HCT116 (cell line): ENCODE results near the gene MPV17L. TPM values are rescaled to one million over a fixed set of nuclear protein-coding genes. Genes with fewer than 3 reads are reported as not detected.

Experiments used
- ATAC-seq: fragments of 200-7000 bp; cut with Tn5 transposase; 2 replicates; pipeline ENCODE4 v1.9.1; 2020; ENCODE audit warnings: mild to moderate bottlenecking, moderate library complexity
- BruUV-seq: library from RNA; stranded (reverse); fragments of 400-500 nt; replicated peaks from 2 replicates; lab custom pipeline; 2021; lab: Mats Ljungman, UMichigan
- CTCF ChIA-PET: fragments of 300-600 bp; sonication (Branson Sonifier 250); formaldehyde crosslinking; loops from one replicate; lab custom pipeline; 2021; ENCODE audit warnings: antibody characterized with exemption; lab: Charles Lee
- POLR2A ChIA-PET: fragments of 300-600, 350-600 bp; sonication (Branson Sonifier 250); formaldehyde crosslinking; loops from one replicate; lab custom pipeline; 2021; ENCODE audit warnings: antibody characterized with exemption; lab: Charles Lee
- RAD21 ChIA-PET, 2 experiments: fragments of 300-600 bp; sonication (Branson Sonifier 250); formaldehyde crosslinking; loops; one replicate each; lab custom pipeline; 2023; ENCODE audit warnings: low total read pairs in 2 of 2; ENCODE audit not compliant: uncharacterized antibody in 2 of 2, unreplicated experiment in 2 of 2, low non-redundant PET in 1 of 2; lab: Charles Lee
- DNase-seq: peaks from one replicate; pipeline ENCODE4 v3.0.0-alpha.2; 2010; ENCODE audit warnings: low read depth, low spot score
- H2AFZ ChIP-seq: fragments of 200-600 bp; shearing (Covaris generic), sonication (generic); 2 replicates; pipeline ENCODE4 v1.6.1; 2017; ENCODE audit warnings: low read depth, mixed run types, mixed read lengths, antibody characterized with exemption, low read length; ENCODE audit not compliant: poor library complexity, severe bottlenecking
- H3K27ac ChIP-seq: 2 replicates; pipeline ENCODE4 v1.5.1; 2012; ENCODE audit warnings: low read depth, low read length
- H3K27me3 ChIP-seq: fragments of 200-600 bp; sonication (generic); 2 replicates; pipeline ENCODE4 v1.6.1; 2016; ENCODE audit warnings: mixed run types, low read length, mixed read lengths; ENCODE audit not compliant: insufficient read depth
- H3K36me3 ChIP-seq, 2 experiments: fragments of 200-500 bp in 1 of 2; fragments of 200-600 bp in 1 of 2; sonication (Bioruptor generic) in 1 of 2; sonication (generic) in 1 of 2; 2 replicates each; pipeline versions ENCODE4 v1.5.1 to v1.6.1; 2014 to 2016; ENCODE audit warnings: low read length in 2 of 2, inconsistent platforms in 1 of 2, mixed read lengths in 1 of 2, mixed run types in 1 of 2; ENCODE audit not compliant: insufficient read depth in 2 of 2, control insufficient read depth in 1 of 2
- H3K4me1 ChIP-seq, 2 experiments: fragments of 200-600 bp in 1 of 2; sonication (generic) in 1 of 2; 2 replicates each; pipeline versions ENCODE4 v1.5.1 to v1.6.1; 2012 to 2017; ENCODE audit warnings: low read length in 2 of 2, inconsistent platforms in 1 of 2, mild to moderate bottlenecking in 1 of 2, mixed read lengths in 1 of 2, mixed run types in 1 of 2, moderate library complexity in 1 of 2; ENCODE audit not compliant: insufficient read depth in 2 of 2, control insufficient read depth in 1 of 2
- H3K4me2 ChIP-seq: fragments of 200-600 bp; sonication (generic); 2 replicates; pipeline ENCODE4 v1.6.1; 2017; ENCODE audit warnings: mixed run types, low read length, mixed read lengths
- H3K4me3 ChIP-seq, 2 experiments: fragments of 200-600 bp in 1 of 2; sonication (generic) in 1 of 2; replicated peaks in 1 of 2; 2 replicates each; pipeline ENCODE4 v1.5.1; 2011 to 2016; ENCODE audit warnings: low read length in 2 of 2, control low read depth in 1 of 2, low read depth in 1 of 2, mild to moderate bottlenecking in 1 of 2, mixed read lengths in 1 of 2, mixed run types in 1 of 2
- H3K79me2 ChIP-seq: fragments of 200-600 bp; sonication (generic); 2 replicates; pipeline ENCODE4 v1.6.1; 2017; ENCODE audit warnings: mild to moderate bottlenecking, mixed run types, low read length, moderate library complexity, mixed read lengths; ENCODE audit not compliant: insufficient read depth
- H3K9ac ChIP-seq: fragments of 200-600 bp; sonication (generic); 2 replicates; pipeline ENCODE4 v1.6.1; 2016; ENCODE audit warnings: low read length, mixed read lengths
- H3K9me2 ChIP-seq: fragments of 200-600 bp; sonication (generic), shearing (Covaris generic); 2 replicates; pipeline ENCODE4 v1.6.1; 2017; ENCODE audit warnings: mixed run types, mild to moderate bottlenecking, moderate library complexity; ENCODE audit not compliant: insufficient read depth
- H3K9me3 ChIP-seq, 2 experiments: fragments of 200-500 bp in 1 of 2; fragments of 200-600 bp in 1 of 2; sonication (Bioruptor generic) in 1 of 2; sonication (generic) in 1 of 2; 2 replicates each; pipeline ENCODE4 v1.6.1; 2014 to 2017; ENCODE audit warnings: low read length in 2 of 2, mixed read lengths in 2 of 2, inconsistent platforms in 1 of 2, low read depth in 1 of 2, mild to moderate bottlenecking in 1 of 2, mixed run types in 1 of 2, moderate library complexity in 1 of 2; ENCODE audit not compliant: control insufficient read depth in 1 of 2, insufficient read depth in 1 of 2
- H4K20me1 ChIP-seq: fragments of 200-600 bp; sonication (generic), shearing (Covaris generic); 2 replicates; pipeline ENCODE4 v1.6.1; 2017; ENCODE audit warnings: mixed run types, mild to moderate bottlenecking, moderate library complexity; ENCODE audit not compliant: insufficient read depth
- POLR2AphosphoS5 ChIP-seq: IDR thresholded peaks from 2 replicates; pipeline ENCODE4 v1.6.1; 2011; ENCODE audit warnings: mild to moderate bottlenecking, low read depth, low read length, moderate library complexity
- RAD21 ChIP-seq: IDR thresholded peaks from 2 replicates; pipeline ENCODE4 v1.6.1; 2012; ENCODE audit warnings: low read depth, mild to moderate bottlenecking
- SRF ChIP-seq: IDR thresholded peaks from 2 replicates; pipeline ENCODE4 v1.6.1; 2012; ENCODE audit warnings: low read depth
- TCF7L2 ChIP-seq: IDR thresholded peaks from 2 replicates; pipeline ENCODE4 v1.7.0; 2011; ENCODE audit warnings: borderline replicate concordance, inconsistent platforms; ENCODE audit not compliant: insufficient read depth, insufficient read length; ENCODE audit errors: extremely low read depth
- intact Hi-C: fragments of 100-400 bp; cut with micrococcal nuclease; formaldehyde crosslinking; loops from 2 replicates; pipeline ENCODE4 v1.10.0; 2022
- total RNA-seq: library from RNA; stranded (reverse); gene quantifications from one replicate; pipeline ENCODE4 v1.2.1, GENCODE V29; 2021; ENCODE audit not compliant: unreplicated experiment

The MPV17L gene
- total RNA-seq, 1 experiment from 2014 or later = not detected

DNA sequence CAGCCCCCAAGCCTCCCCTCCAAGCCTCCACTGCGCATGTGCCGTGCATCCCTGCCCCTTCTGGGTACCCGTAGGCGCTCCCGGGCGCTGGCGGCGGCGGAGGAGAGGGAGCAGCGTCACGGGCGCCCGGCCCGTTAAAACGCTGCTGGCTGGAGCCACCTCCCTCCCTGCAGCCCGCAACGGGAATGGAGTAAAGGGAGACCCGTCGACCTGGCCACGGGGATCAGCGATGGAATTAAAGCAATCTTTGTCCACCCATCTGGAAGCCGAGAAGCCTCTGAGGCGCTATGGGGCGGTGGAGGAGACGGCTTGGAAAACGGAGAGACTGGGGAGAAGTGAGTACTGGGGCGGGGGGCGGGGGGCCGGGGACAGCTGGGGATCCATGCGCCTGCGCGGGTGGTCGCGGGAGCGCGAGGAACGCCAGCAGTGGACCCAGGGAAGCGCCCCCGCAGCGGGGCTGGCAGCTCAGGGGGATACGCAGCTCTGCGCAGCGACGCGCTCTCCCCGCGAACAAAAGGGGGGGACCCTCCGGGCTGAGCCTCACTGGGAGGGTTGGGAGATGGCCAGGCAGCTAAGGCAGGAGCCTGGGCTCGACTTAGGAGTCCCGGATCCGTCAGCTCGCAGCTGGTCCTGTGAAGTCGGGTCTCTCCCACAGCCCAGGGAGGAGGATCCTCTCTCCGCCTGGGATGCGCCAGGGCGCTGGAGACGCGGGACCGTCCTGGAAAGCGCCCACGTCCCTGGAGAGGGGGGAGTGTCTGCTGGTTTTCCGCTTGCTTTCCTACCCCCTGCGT lies 39.1 kb downstream of the MPV17L start, which contains the start of gene BMERB1:
TSS of gene BMERB1 (plus strand) at position 164 of the 791 bp plus-strand sequence. CDS start at position 230, 66 bp downstream.
- no TSS peak for BruUV-seq
- POLR2A ChIA-PET = no interaction called here

DNA sequence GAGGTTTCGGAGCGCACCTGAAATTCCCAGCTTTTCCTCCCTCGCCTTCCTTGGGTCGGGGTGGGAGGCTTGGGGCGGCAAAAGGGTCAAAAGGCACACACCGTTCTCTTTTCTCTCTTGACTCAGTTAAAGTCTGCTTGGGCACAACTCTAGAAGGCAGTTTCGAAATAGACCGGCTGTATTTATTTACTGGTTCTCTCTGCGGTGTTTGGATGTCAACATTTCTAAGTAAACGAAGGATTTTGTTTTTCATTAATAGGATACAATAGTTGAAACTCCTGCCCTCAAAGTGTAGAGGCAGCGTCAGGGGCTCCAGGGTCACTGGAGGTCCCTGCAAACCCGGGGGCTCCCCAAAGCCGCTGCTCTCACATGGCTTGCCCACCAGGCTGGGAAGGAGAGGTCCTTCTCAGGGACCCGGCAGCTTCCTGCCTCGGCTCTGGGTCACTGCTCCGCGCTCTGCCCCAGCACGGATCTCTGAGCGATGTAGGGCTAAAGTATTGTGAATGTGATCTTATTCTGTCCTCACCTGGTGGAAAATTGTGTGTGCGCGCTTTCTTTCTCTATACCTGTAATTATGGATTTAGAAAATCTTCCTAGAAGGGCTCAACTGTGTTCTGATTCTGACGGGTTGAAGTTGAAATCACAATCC lies 39.8 kb downstream of the MPV17L start:
- Histone ChIP-seq H3K4me1 (peaks cover 25 to 41% of the 10 kb centered on the region in 2 experiments), H3K36me3 (no peaks in the 10 kb centered on the region), H3K4me2 (peak overlapping the region; percentile 67), H3K4me3 (peak overlapping the region; percentile 68 to 71), H3K27me3 (no peaks in the 10 kb centered on the region), H3K9me2 (no peaks in the 10 kb centered on the region), H4K20me1 (no peaks in the 10 kb centered on the region), H2AFZ (no peak overlapping the region), H3K9ac (peak overlapping the region; percentile 60), H3K79me2 (peaks cover 39% of the 10 kb centered on the region), H3K9me3 (no peaks in the 10 kb centered on the region), H3K27ac (no peak overlapping the region; the same call in 1 of the 2 replicates)
- CTCF ChIA-PET = no interaction called here
- POLR2A ChIA-PET = no interaction called here
- TSS peak; percentile 50 for BruUV-seq
- RAD21 ChIA-PET = no interaction called here
- no peak for ATAC-seq
- TF ChIP-seq SRF = no peak
- 0 out of 2 replicates have a peak, but pooled peaks have one; percentile 1 for TF ChIP-seq RAD21
- intact Hi-C loops = loop anchor here (5.0 to 10.0 kb wide), 2 partner anchors 49 to 67 kb away; no protein-coding TSS in a partner anchor
- no peak for DNase-seq

More for the DNA sequence above, 39.1 kb downstream of the MPV17L start, which contains the start of gene BMERB1:
- intact Hi-C loops = loop anchor here (5.0 to 10.0 kb wide), 2 partner anchors 50 to 68 kb away; no protein-coding TSS in a partner anchor
- Histone ChIP-seq H3K9me2 (no peaks in the 10 kb centered on the region), H3K9ac (peak within 1 kb of the TSS; percentile 60), H3K27me3 (no peaks in the 10 kb centered on the region), H3K79me2 (peaks cover 38% of the 10 kb centered on the region), H3K4me2 (peak within 1 kb of the TSS; percentile 67), H3K9me3 (no peaks in the 10 kb centered on the region), H3K27ac (no peak within 1 kb of the TSS; the same call in 1 of the 2 replicates), H2AFZ (no peak within 1 kb of the TSS), H4K20me1 (no peaks in the 10 kb centered on the region), H3K4me1 (peaks cover 18 to 34% of the 10 kb centered on the region in 2 experiments), H3K36me3 (no peaks in the 10 kb centered on the region), H3K4me3 (peak within 1 kb of the TSS; percentile 68 to 71)
- peak; percentile 76 for ATAC-seq
- TF ChIP-seq TCF7L2 (no peak), POLR2AphosphoS5 (peak; percentile 44)
- RAD21 ChIA-PET = no interaction called here
- peak; percentile 12 for DNase-seq
- CTCF ChIA-PET = no interaction called here
